Tibial nerve (tissue), 4 donors: ENCODE data around the gene CALB2.

Source experiments
- CTCF ChIP-seq, 5 experiments: fragments of 200-600 bp in 3 of 5; fragments of 450-650 bp in 2 of 5; sonication (generic) in 3 of 5; IDR thresholded peaks; one replicate each; pipeline ENCODE4 v1.5.1; 2016 to 2019; ENCODE audit warnings: antibody characterized with exemption in 5 of 5, mild to moderate bottlenecking in 3 of 5, moderate library complexity in 2 of 5
- EP300 ChIP-seq, 2 donors: sonication (generic); formaldehyde crosslinking; IDR thresholded peaks; one replicate each; pipeline ENCODE4 v1.6.1; 2017; ENCODE audit warnings: antibody characterized with exemption in 2 of 2, mild to moderate bottlenecking in 1 of 2
- POLR2A ChIP-seq, 2 donors: fragments of 450-650 bp; IDR thresholded peaks; one replicate each; pipeline ENCODE4 v1.6.1; 2017; ENCODE audit warnings: antibody characterized with exemption in 2 of 2, mild to moderate bottlenecking in 2 of 2, moderate library complexity in 2 of 2

GRCh38 chr16:71359431-71359830 is 908 bp downstream of the CALB2 start:
- TF ChIP-seq CTCF (IDR thresholded peaks at IDR 0.05) (no peak), POLR2A (IDR thresholded peaks at IDR 0.05) (no peak), EP300 (IDR thresholded peaks at IDR 0.05) (no peak)
